Right lung (tissue), 5 donors: ENCODE results near the gene SPDYE1. TPM values are rescaled to one million over a fixed set of nuclear protein-coding genes. Genes with fewer than 3 reads are reported as not detected.

Experiments
- DNase-seq, 2 donors: peaks; one replicate each; pipeline ENCODE4 v3.0.0-alpha.2; 2013
- polyA plus RNA-seq, 5 donors: library from polyadenylated mRNA; unstranded; fragments of 120-200 nt; gene quantifications; one replicate each; pipeline versions ENCODE4 v1.2.1 to v1.2.3, GENCODE V29; 2013; ENCODE audit warnings: inconsistent platforms in 1 of 5, low replicate concordance in 1 of 5; ENCODE audit not compliant: insufficient read length in 5 of 5, insufficient read depth in 1 of 5

The SPDYE1 gene
- polyA plus RNA-seq, 5 donors, result 0.73 to 2.1 (median 1.8) TPM

DNA sequence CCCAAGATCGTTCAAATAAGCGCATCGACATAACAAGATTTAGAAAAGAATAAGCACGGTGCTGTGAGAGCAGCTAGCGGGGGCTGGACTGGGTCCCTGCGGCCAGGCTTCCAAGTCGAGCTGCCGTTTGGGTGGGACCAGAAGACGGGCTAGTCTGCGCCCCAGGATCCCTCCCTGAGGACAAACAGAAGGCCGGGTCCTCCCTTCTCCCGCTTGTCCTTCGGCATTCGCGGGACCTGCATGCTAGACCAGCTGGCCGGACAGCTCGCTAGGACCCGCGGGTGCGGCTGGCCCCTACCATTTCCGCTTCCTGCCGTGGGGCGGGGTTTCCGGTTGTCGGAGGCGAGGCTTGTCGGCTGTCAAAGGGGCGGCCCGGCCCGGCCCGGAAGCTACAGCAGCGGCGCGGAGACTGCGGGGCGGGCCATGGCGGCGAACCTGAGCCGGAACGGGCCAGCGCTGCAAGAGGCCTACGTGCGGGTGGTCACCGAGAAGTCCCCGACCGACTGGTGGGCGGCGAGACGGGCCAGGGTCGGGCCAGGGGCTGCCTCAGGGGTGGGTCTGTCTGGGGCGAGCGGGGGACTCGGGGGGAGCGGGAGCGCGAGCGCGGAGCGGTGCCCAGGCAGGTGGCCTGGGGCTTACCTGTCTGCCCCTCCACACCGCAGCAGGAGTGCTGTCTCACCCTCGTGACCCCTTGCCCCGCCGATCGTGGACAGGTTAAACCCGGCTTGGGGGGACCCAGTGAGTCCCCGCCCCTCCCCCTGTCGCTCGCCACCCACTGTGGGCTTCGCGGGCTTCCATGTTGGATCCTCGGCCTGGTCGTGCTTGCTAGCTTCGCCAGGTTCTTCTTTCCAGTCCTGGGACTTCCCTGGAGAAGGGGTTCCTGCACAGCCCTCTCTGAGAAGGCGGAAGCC is 46.9 kb downstream of the SPDYE1 start, which contains the start of gene DBNL:
TSS of gene DBNL (plus strand) at position 388 of the 911 bp plus-strand sequence. CDS start at position 424, 36 bp downstream.
- DNase-seq, result peak; percentile 81 to 84

- no peak for DNase-seq
Observed at GRCh38 chr7:44045226-44046014, 47.7 kb downstream of the SPDYE1 start.

GRCh38 chr7:44046321-44047061 is 48.8 kb downstream of the SPDYE1 start:
- no peak for DNase-seq

DNA sequence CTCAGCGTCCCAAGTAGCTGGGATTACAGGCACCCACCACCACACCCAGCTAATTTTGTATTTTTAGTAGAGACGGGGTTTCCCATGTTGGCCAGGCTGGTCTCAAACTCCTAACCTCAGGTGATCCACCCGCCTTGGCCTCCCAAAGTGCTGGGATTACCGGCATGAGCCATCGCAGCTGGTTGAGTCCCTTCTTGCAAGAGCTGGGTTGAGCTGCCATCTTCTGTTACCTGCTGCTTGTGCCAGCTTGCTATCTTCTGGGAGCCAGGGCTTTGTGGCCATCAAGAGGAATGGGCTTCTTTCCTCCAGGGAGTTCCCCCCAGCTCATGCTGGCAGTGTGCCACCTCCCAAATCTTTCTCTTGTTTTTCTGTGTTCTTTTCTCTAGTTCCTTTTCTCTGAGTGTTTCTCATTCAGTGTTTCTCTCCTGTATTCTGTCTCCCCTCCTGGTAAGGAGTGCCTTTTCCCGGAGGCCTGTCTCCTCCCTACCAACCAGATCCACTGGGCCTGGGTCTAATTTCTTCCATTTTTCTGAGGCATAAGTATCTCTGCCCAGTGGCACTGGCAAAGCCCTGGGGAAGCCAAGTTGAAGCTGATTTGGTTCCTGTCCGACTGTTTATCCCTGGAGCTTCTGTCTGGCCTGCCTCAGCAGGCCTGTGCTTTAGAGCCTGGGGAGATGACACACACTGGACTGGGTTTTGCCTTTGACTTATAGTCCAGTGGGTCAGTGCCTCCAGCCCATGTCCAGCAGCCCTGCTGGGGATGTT is 50.5 kb downstream of the SPDYE1 start:
- DNase-seq, result no peak

DNA sequence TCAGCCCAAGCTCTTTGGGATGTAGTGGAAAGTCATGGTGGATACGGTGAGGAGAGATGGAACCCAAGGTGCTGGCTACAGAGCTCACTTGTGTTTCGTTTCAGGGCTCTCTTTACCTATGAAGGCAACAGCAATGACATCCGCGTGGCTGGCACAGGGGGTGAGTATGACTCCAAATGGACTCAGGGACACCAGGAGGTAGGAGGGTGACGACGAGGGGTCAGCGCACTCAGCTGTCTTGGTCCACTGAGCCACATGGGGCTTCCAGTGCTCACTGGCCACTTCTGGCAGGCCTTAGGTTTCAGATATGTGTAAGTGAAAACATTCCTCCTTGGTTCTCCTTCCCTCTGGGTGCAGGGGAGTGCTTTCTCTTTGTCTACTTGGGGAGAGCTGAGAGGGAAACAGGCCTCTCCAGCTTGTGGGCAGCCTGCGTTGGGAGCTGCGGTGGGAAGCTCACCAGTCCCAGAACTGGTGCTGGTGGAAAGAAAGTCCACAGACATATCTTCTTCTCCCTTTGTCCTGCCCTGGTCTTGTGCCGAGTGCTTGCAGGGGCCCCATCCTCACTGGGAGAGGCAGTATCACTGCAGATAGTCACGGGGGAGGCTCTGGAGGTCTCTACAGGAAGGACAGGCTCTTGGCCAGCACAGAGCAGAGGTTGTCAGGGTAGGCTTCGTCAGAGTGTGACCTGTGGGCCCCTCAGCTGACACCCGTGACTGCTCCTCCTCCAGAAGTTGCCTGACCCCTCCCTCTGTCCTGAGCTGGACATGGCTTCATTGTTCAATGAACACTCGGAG is 52.6 kb downstream of the SPDYE1 start:
- DNase-seq, result no peak

- DNase-seq, result no peak
Observed at GRCh38 chr7:44050915-44051560, 53.3 kb downstream of the SPDYE1 start.

- DNase-seq, result no peak
Observed at GRCh38 chr7:44051611-44052220, 54.0 kb downstream of the SPDYE1 start.

DNA sequence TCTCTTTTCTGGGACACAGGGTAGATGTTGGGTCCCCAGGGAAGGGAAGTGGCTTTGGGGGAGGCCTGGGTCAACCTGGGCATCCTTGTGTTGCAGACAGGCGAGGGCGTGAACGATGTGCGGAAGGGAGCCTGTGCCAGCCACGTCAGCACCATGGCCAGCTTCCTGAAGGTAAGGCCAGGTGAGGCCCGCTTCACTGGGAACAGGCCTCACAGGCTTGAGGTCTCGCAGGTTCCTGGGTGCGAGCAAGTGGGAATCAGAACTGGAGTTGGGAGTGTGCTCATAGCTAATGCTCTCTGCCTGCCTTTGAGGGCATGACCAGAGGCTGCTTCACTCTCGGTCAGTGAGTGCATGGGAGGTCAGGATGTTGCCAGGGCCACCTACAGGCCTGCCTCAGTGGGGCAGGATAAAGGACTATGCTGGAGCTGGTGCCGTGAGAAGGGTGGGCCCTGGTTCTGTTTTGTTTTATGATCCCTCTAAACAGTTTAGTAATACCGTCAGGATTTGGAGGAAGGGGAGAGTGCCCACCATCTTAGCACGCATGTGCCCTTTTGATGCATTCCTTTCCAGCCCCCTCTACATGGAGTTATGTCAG is 55.2 kb downstream of the SPDYE1 start:
- DNase-seq, result no peak

DNA sequence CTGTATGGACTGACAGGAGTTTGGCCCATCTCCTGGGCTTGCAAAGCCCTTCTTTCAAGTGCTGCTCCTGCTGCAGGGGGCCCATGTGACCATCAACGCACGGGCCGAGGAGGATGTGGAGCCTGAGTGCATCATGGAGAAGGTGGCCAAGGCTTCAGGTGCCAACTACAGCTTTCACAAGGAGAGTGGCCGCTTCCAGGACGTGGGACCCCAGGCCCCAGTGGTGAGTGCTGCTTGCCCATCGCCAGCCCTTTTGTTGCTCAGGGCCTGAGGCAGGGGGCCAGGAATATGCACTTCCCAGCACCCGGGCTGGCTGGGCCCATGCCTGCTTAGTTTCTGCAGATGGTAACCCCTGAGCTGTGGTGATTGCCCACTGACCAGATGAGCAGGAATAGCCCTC is 59.0 kb downstream of the SPDYE1 start:
- no peak for DNase-seq

DNA sequence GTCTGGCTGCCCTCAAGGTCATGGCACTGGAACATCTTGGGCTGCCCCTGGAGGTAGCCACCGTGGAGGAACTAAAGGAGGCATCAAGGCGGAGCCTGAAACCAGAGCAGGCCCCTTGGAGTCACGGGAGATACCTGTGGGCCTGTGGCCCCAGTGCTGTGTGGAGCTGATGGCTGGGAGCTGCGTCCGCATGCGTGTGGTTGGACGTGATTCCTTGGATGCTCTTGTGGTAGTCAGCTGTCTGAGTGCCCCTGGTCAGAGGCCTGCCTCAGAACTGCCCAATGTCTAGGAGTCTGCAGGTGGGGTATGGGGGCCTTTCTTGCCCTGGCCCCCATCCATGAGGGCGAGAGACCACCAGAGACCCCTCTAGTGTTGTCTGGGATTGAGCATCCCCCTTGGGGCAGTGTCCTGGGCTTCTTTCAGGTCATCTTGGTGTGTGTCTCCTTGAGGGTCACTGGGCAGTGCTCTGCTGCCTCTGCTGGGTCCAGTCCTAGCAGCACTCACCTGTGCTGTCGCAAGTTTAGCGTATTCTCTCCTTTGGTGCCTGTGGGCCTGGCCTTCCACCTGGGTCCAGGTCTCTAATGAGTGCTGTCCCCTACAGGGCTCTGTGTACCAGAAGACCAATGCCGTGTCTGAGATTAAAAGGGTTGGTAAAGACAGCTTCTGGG is 59.6 kb downstream of the SPDYE1 start:
- DNase-seq, result no peak

DNA sequence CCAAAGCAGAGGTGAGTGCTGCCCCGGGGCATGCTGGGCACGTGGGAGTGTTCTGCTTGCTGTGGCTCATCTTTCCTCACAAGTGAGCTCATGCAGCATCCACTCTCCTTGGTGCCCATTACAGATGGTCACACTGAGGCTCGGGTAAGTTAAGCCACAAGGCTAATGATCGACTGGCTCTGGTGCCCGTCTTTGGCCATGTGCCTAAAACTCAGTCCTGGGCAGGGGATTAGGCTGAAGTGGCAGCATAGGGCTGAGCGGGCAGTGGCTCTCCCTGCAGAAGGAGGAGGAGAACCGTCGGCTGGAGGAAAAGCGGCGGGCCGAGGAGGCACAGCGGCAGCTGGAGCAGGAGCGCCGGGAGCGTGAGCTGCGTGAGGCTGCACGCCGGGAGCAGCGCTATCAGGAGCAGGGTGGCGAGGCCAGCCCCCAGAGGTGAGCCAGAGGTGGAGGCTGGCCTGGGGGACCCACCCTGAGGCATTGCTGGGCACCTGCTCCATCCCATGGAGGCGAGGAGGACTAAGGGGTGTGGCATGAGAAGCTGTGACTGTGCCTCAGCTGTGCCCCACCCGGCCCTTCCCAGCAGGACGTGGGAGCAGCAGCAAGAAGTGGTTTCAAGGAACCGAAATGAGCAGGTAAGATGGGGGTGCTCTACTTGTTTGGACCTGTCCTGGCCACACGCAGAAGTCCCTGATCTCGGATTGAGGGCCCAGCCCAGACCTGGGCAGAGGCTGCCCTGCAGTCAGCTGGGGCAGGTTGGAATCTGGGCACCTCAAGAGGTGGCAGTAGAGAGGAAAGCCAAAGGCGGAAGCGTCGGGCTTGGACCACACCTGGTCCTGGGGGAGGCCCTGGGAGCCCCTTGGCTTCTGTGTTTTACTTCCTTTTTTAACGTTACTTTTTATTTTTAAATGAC is 60.4 kb downstream of the SPDYE1 start:
- DNase-seq, result no peak

DNA sequence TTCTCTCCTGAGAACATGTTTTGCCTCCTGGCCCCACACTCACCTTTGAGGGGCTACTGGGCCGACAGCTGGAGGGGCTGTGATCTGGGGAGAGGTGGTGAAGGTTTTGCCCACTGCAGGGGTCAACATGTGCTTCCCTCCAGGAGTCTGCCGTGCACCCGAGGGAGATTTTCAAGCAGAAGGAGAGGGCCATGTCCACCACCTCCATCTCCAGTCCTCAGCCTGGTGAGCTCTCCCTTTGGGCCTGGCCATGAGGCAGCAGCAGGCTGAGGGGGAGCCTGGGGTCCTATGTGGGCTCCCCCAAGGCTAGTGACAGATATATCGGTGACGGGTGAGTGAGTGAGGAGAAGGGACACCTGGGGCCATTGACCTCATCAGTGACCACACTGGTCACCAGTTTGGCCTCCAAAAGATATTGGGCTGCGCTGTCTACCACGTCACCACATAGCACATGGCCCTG is 61.1 kb downstream of the SPDYE1 start:
- DNase-seq, result no peak

DNA sequence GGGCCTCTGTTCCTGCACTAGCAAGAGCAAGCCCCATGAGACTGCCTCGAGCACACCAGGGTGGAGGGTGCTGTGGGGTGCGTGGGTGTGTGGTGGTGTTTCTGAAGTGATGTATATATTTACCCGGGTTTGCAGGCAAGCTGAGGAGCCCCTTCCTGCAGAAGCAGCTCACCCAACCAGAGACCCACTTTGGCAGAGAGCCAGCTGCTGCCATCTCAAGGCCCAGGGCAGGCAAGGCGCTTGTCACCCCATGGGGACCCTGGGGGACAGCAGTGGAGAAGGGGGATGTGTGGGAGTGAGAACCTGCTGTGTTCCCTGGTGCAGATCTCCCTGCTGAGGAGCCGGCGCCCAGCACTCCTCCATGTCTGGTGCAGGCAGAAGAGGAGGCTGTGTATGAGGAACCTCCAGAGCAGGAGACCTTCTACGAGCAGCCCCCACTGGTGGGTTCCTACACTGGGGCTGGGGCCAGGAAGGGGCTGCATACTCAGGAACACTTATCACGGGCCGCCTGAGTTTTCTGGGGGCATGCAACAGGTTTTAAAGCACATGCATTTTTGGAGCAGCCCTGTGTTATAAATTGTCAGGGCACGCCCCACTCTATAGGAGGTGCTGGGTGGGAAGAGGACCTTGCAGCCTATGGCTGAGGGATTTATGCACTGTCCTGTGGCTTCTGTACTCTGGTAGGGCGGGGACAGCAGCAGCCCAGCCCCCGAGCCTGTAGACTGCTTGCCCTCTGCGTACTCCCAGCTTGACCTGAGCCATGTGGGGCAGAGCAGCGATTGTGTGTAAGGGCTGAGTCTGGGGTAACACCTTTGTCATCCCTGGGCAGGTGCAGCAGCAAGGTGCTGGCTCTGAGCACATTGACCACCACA is 61.8 kb downstream of the SPDYE1 start:
- no peak for DNase-seq
